PC-9 (cell line): ENCODE measurements around the gene FAM114A2. TPM values are rescaled to one million over a fixed set of nuclear protein-coding genes. Genes with fewer than 3 reads are reported as not detected.

Experiments
- BruUV-seq: library from RNA; stranded (reverse); fragments of 400-500 nt; replicated peaks from 2 replicates; lab custom pipeline; 2021; lab: Mats Ljungman, UMichigan
- CTCF ChIA-PET: fragments of 300-600 bp; sonication (Branson Sonifier 250); formaldehyde crosslinking; loops from one replicate; lab custom pipeline; 2022; ENCODE audit warnings: antibody characterized with exemption; lab: Charles Lee
- POLR2A ChIA-PET: fragments of 300-600 bp; sonication (Branson Sonifier 250); formaldehyde crosslinking; loops from one replicate; lab custom pipeline; 2022; ENCODE audit warnings: antibody characterized with exemption; ENCODE audit not compliant: unreplicated experiment; lab: Charles Lee
- DNase-seq, 2 experiments: peaks; one replicate each; pipeline versions ENCODE4 v3.0.0 to v3.0.0-alpha.2; 2015 to 2022; ENCODE audit warnings: mixed read lengths in 1 of 2
- H2AFZ ChIP-seq: fragments of 200-600 bp; sonication (generic); 2 replicates; pipeline ENCODE4 v1.8.1; 2017; ENCODE audit warnings: antibody characterized with exemption
- H3F3A ChIP-seq: fragments of 200-600 bp; sonication (generic); 2 replicates; pipeline ENCODE4 v1.8.1; 2017; ENCODE audit warnings: antibody characterized with exemption, mild to moderate bottlenecking, low read depth; ENCODE audit not compliant: insufficient read depth
- H3K27ac ChIP-seq: fragments of 200-600 bp; sonication (generic); 2 replicates; pipeline ENCODE4 v1.6.1; 2016; ENCODE audit warnings: mixed run types
- H3K27me3 ChIP-seq: fragments of 200-600 bp; sonication (generic); 2 replicates; pipeline ENCODE4 v1.6.1; 2016; ENCODE audit warnings: low read depth, mixed run types; ENCODE audit not compliant: insufficient read depth
- H3K36me3 ChIP-seq: fragments of 200-600 bp; sonication (generic); 2 replicates; pipeline ENCODE4 v1.6.1; 2016; ENCODE audit warnings: low read depth, mixed run types
- H3K4me1 ChIP-seq: fragments of 200-600 bp; sonication (generic); replicated peaks from 2 replicates; pipeline ENCODE4 v1.6.1; 2016; ENCODE audit warnings: mixed run types; ENCODE audit not compliant: insufficient read depth
- H3K4me2 ChIP-seq: fragments of 200-600 bp; sonication (generic); 2 replicates; pipeline ENCODE4 v1.6.1; 2017; ENCODE audit warnings: mixed run types
- H3K4me3 ChIP-seq: fragments of 200-600 bp; sonication (generic); 2 replicates; pipeline ENCODE4 v1.6.1; 2016; ENCODE audit warnings: mixed run types
- H3K79me2 ChIP-seq: fragments of 200-600 bp; sonication (generic); 2 replicates; pipeline ENCODE4 v1.6.1; 2017; ENCODE audit warnings: low read depth, mixed run types
- H3K9me2 ChIP-seq: fragments of 200-600 bp; sonication (generic); 2 replicates; pipeline ENCODE4 v1.8.1; 2017; ENCODE audit warnings: mild to moderate bottlenecking; ENCODE audit not compliant: insufficient read depth
- H3K9me3 ChIP-seq: fragments of 200-600 bp; sonication (generic); 2 replicates; pipeline ENCODE4 v1.8.1; 2016; ENCODE audit warnings: low read depth; ENCODE audit not compliant: insufficient read depth
- H4K20me1 ChIP-seq: fragments of 200-600 bp; sonication (generic); 2 replicates; pipeline ENCODE4 v1.8.1; 2017; ENCODE audit not compliant: insufficient read depth
- CTCF ChIP-seq: fragments of 200-600 bp; sonication (generic); conservative IDR thresholded peaks from 2 replicates; pipeline ENCODE4 v1.6.1; 2017; ENCODE audit warnings: mixed run types, antibody characterized with exemption, mild to moderate bottlenecking, moderate library complexity
- EZH2 ChIP-seq: fragments of 200-600 bp; sonication (generic); IDR thresholded peaks from 2 replicates; pipeline ENCODE4 v1.8.0; 2017; ENCODE audit warnings: antibody characterized with exemption, low read depth
- intact Hi-C: fragments of 100-400 bp; cut with micrococcal nuclease; formaldehyde crosslinking; loops from one replicate; pipeline ENCODE4 v1.10.0; 2022; ENCODE audit not compliant: unreplicated experiment
- total RNA-seq: library from RNA; stranded (reverse); gene quantifications from 2 replicates; pipeline ENCODE4 v1.2.3, GENCODE V29; 2021

The FAM114A2 gene
- total RNA-seq, 1 experiment from 2014 or later = 18.9 TPM

GRCh38 chr5:154044099-154044498 lies 5.4 kb upstream of the FAM114A2 start:
- Histone ChIP-seq H3K4me1 (peaks cover 10% of the 10 kb centered on the region), H3K9me3 (no peaks in the 10 kb centered on the region), H3K79me2 (peaks cover 29% of the 10 kb centered on the region), H3F3A (no peaks in the 10 kb centered on the region), H3K4me2 (no peak overlapping the region), H3K27ac (no peak overlapping the region), H2AFZ (no peak overlapping the region), H3K9me2 (no peaks in the 10 kb centered on the region), H3K4me3 (no peak overlapping the region), H3K36me3 (no peaks in the 10 kb centered on the region), H3K27me3 (no peaks in the 10 kb centered on the region), H4K20me1 (peaks cover 11% of the 10 kb centered on the region; the same call in 1 of the 2 replicates)
- DNase-seq = no peak
- POLR2A ChIA-PET = no interaction called here
- no TSS peak for BruUV-seq
- CTCF ChIA-PET = no interaction called here
- intact Hi-C loops = no loop called here
- TF ChIP-seq CTCF (no peak), EZH2 (no peak)

- peaks cover 8% of the 10 kb centered on the region for H3F3A ChIP-seq
- H3K79me2 ChIP-seq = peaks cover 32% of the 10 kb centered on the region
- TF ChIP-seq CTCF (no peak), EZH2 (no peak)
- DNase-seq = no peak
- POLR2A ChIA-PET = no interaction called here
- no TSS peak for BruUV-seq
- H3K4me1 ChIP-seq = peaks cover 11% of the 10 kb centered on the region
- H3K27ac ChIP-seq = no peak overlapping the region
- H3K9me3 ChIP-seq = no peaks in the 10 kb centered on the region
- H2AFZ ChIP-seq = no peak overlapping the region
- H4K20me1 ChIP-seq = peaks cover 11% of the 10 kb centered on the region; the same call in 1 of the 2 replicates
- intact Hi-C loops = no loop called here
- no peaks in the 10 kb centered on the region for H3K9me2 ChIP-seq
- no peak overlapping the region for H3K4me3 ChIP-seq
- CTCF ChIA-PET = no interaction called here
- H3K36me3 ChIP-seq = no peaks in the 10 kb centered on the region
- H3K4me2 ChIP-seq = no peak overlapping the region
- H3K27me3 ChIP-seq = no peaks in the 10 kb centered on the region
Observed at GRCh38 chr5:154042766-154043165, 4.1 kb upstream of the FAM114A2 start.

- Histone ChIP-seq H3K4me3 (peak overlapping the region; percentile 85), H3K9me3 (no peaks in the 10 kb centered on the region), H3K4me2 (peak overlapping the region; percentile 97), H3K79me2 (peaks cover 39% of the 10 kb centered on the region), H4K20me1 (no peaks in the 10 kb centered on the region), H3K9me2 (no peaks in the 10 kb centered on the region), H3K27me3 (no peaks in the 10 kb centered on the region), H2AFZ (peak overlapping the region; percentile 98), H3K4me1 (peaks cover 20% of the 10 kb centered on the region), H3K36me3 (no peaks in the 10 kb centered on the region), H3K27ac (no peak overlapping the region; the same call in 1 of the 2 replicates), H3F3A (peaks cover 11% of the 10 kb centered on the region)
- no peak for DNase-seq
- POLR2A ChIA-PET = interaction anchor here (0.5 to 1.0 kb wide), 4 partner anchors 15 to 499 kb away, joined by 3 to 19 read pairs (median 4); no protein-coding TSS in a partner anchor
- intact Hi-C loops = loop anchor here (2.0 kb wide), 1 partner anchor 19 kb away; no protein-coding TSS in a partner anchor
- TSS peak; percentile 75 for BruUV-seq
- TF ChIP-seq CTCF (no peak), EZH2 (no peak)
- CTCF ChIA-PET = interaction anchor here (0.7 to 1.1 kb wide), 2 partner anchors 65 to 151 kb away, joined by 3 read pairs; partner anchors contain the start of gene GALNT10
Observed at GRCh38 chr5:154039458-154039829, 734 bp upstream of the FAM114A2 start.
